ENCODE results near the gene DENND1B.
A peak's percentile ranks its signal among the peaks of the same experiment; 100 is the strongest.
"Not testable (repeated sequence)": the region's sequence is repeated elsewhere in the genome, so short reads cannot be mapped to it uniquely, and the experiment has no call there.

Gene DENND1B

DNA sequence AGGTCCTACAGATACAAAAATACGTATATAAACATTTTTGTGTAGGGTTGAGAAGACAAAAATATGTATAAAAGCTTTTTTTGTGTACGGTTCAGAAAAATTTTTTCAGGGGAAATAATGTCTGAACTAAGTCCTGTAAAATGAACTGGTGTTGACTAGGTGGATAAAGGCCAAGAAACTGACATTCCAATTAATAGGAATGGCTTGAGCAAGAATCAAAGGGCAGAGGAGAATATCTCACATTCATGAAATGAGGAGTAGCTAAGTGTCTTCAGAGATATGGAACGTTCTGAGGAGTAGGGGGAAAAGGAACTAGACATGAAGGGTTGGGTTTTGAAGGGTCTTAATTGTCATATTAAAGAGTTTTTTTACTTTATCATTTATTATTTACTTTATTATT lies 231.2 kb downstream of the DENND1B start:
- no peak for DNase-seq

DNA sequence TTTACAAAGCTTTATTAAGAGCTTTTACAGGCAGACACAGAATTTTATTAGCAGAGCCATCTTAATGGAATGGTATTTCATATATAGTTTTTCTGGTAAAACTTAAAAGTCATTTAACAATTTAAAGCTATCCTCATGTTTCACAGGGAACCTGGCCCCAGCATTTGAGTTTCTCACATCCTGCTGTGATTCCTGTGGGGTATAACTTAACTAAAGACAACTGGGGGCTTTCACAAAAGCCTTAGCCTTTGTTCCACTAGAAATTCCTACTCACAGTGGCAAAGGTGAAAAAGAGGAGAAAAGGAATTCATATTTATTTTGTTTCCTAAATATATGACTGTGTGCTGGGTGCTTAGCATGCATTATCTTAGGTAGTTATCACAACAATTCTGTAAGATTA lies 233.9 kb downstream of the DENND1B start:
- DNase-seq = no peak

DNA sequence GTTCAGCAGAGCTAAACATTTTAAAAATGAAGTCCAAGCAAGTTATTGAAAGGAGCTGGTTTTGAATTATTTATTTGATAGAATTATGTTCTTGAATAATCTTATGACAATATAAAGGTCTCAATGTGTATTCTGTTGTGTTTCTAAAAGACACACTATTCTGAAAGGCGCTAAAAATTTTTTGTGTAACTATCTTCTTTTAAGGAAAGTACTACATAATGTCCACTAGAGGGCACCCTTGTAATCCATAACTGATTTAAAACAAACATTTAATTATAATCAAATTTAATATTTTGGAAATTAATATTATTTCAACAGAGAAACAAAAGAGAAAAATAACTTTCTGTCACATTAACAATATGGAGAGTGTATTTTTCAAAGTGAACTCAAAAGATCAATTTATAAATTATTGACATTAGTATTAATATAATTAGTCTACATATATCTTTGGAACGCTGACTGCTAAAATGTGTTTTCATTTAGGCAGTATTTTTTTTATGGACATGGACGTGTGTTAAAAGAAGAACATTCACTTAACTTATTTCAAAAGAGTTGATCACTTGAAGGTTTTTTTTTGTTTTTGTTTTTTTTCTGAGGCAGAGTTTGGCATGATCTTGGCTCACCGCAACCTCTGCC lies 248.4 kb downstream of the DENND1B start:
- DNase-seq = peak; percentile 20 to 61

DNA sequence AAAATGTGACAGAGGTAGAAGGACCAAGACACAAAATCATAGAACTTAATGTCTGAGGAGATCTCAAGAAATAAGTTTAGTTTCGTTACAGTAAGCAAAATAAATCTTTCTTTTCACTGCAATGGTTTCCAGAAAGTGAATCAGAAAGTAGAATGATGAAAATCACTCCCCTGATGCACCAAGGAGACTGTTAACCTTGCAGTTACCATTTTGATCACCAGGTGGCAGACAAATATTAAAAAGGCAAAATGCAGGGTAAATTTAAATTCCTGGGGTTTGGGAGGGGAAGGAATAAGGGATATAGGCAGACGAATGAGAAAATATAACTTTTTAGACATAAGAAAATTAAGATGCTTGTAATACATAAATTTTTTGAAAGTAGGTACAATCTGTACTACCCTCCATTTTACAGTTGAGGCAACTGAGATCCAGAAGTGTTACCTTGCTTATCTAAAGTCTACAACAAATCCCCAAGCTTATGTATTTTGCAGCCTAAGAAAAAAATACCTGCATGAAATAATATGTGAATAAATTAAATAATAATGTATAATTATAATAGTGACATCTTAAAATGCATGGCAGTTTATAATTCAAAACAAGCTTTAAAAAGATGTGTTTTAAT lies 254.1 kb downstream of the DENND1B start:
- DNase-seq = peak; percentile 19 to 72

DNA sequence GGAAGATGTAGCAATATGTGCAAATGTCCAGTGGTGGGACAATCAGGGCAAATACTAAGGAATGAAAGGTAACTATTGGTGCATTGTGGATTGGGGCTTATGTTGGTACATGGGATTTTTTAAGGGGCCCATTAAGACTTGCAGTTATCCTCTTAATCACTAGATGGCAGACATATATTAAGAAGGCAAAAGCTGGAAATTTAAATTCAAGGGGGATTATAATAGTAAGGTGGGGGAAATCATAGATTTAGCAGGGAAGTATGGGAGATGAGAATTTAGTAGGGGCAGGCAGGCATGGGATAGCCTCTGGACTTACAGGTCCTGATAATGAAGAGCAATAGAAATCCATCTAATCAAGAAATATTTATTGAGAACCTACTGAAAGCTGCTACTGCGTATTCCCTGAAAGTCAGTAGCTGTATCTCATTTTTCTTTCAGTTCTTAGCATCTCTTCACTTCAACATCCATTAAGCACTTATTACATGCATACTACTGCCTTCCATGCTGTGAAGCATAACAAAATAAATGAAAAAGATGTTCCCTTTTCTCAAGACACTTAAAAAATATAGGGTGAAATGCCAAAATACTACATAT lies 255.4 kb downstream of the DENND1B start:
- peak in 1 of 2 donors; percentile 23 for DNase-seq

DNA sequence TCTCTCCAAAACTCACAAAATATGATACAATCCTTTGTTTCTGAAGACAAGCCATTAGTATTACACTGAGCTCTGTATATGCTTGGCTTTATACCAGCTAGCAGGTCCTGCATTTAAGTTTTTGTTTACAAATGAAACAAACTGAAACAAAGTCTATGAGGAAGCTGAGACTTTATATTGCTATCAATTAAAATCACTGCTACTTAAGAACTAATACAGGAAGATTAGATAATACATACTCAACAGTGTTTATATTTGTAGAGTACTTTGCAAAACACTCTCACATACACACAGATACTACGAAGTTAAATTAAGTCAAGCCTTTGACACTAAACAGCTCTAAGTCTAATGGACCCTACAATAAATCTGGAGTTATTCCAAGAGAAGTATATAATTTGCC lies 259.9 kb downstream of the DENND1B start:
- DNase-seq = no peak

DNA sequence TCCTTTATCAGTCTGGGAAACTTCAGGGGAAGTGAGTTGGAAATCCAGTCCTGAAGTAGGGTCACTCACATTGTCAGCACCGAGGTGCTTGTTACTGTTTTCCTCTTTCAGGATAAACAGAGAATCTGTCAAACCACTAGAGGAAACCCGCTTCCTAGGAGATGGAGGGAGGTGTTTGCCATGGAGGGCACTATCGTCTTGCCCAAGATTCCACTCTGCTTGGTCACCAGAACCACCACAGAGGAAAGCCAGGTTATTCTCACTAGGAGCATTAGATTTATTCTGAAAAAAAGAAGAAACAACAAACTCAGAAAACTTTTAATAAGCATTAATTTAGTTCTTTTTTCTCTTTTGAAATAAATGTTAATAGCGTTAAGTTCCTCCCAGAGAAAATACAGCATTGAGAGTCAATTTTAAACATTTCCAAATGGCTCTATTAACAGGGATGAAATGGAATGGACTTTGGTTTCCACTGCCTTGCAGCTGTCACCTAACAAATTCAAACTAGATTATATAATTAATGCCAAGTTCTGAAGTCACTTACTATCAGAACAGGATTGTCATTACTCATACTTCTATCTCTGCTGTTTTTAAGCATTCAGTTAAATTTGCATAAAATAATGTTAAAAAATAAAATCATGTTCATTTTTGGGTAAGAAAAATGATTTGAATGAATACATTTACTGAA lies 264.4 kb downstream of the DENND1B start:
- DNase-seq = no peak

DNA sequence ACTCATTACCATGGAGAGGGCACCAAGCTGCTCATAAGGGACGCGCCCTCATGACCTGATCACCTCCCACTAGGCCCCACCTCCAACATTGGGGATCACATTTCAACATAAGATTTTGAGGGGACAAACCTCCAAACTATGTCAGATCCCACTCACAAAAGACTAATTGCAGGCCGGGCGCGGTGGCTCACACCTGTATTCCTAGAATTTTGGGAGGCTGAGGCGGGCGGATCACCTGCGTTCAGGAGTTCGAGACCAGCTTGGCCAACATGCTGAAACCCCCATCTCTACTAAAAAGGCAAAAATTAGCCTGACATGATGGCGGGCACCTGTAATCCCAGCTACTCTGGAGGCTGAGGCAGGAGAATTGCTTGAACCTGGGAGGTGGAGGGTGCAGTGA lies 278.6 kb downstream of the DENND1B start:
- no peak for DNase-seq

DNA sequence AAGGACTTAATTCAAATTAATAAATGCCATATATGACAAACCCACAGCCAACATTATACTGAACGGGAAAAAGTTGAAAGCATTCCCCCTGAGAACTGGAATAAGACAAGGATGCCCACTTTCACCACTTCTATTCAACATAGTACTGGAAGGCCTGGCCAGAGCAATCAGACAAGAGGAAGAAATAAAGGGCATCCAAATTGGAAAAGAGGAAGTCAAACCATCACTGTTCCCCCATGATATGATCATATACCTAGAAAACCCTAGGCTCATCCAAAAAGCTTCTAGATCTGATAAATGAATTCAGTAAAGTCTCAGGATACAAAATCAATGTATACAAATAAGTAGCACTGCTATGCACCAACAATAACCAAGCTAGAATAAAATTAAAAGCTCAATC lies 283.8 kb downstream of the DENND1B start:
- DNase-seq = not testable (repeated sequence)

DNA sequence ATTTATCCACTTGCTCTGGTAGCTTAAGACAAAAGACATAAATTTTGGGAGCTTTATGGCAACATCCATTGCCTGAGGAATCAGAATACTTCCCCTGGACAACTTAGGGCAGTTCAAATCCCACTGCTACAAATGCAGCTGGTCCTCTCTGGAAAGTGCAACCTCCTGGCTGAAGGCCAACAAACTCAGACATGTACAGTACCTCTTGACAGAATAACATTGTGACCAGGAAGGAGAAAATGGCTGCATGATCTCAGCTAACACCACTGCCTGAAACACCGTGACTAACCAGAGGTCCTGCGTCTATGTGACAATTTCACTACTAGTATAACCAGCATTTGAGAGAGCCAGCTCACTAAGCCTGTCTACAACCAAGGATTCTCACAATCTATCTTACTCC lies 288.3 kb downstream of the DENND1B start:
- no peak for DNase-seq

DNA sequence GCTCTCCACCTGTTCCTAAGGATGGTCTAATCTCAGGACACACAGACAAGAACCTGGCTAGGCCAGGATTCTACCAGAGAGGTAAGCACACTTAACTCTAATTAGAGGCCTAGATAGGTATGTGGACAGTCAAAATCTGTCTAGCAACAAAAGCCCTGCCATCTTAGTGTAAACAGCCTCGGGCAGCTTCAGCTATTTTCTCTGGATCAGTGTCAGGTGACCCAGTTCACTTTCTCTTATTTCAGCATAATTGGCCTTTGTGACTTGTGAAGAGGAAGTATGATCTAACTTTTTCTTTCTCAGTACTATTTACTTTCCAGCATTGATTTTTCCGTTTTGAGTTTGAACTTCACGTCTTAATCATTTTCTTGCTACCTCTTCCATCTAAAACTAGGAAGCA lies 289.5 kb downstream of the DENND1B start:
- DNase-seq = peak; percentile 2 to 7

DNA sequence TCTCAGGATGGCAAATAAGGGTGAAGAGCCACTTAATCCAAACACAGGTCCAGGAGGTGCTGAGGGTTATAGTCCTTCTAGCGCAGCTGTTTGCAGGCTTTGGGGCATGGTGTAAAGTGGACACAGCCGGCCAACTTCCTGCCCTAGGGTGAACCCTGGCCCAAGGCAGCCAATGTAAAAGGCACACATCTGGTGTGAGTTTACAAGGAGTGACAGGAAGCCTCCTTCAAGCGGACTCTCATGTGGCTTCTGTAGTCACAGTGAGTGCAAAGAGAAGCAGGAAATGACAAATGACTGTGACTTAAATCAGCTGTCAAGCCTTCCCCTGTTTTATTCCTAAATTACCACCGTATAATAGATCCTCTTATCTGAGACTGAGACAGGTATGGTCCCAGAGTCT lies 294.2 kb downstream of the DENND1B start:
- no peak for DNase-seq

DNA sequence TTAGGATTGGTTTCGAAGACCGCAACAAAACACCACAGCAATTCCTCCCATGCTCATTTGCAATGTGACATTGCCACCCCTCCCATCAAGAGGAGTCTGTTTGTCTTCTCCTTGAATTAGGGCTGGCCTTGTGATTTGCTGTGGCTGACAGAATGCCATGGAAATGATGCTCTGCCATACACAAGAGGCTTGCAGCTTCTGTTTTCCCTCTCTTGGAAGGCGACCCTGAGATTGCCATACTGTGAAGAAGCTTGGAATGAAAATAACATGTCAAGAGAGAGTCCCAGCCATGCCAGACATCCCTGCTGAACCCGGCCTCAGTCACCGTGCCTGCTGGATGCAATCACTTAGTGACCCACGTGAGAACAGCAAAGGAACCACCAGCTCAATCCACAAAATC lies 294.8 kb downstream of the DENND1B start:
- DNase-seq = no peak

DNA sequence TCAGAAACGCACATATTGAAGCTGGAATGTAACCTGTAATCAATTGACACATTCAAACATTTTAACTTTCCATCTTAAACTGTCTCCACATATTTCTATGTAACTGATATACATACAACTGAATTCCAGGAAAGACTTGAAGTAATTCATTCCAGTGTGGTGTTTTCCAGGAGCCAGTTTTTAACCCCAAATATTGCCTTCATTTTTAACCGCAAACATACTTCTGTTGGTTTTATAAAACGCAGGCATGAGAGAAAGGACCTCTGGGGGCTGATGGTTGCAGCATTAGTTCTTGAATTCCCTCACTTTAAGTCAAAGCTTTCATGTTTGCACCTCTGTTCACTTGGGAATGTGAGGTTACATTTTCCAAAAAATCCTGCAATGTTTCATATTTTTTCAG lies 303.1 kb downstream of the DENND1B start:
- DNase-seq = no peak

DNA sequence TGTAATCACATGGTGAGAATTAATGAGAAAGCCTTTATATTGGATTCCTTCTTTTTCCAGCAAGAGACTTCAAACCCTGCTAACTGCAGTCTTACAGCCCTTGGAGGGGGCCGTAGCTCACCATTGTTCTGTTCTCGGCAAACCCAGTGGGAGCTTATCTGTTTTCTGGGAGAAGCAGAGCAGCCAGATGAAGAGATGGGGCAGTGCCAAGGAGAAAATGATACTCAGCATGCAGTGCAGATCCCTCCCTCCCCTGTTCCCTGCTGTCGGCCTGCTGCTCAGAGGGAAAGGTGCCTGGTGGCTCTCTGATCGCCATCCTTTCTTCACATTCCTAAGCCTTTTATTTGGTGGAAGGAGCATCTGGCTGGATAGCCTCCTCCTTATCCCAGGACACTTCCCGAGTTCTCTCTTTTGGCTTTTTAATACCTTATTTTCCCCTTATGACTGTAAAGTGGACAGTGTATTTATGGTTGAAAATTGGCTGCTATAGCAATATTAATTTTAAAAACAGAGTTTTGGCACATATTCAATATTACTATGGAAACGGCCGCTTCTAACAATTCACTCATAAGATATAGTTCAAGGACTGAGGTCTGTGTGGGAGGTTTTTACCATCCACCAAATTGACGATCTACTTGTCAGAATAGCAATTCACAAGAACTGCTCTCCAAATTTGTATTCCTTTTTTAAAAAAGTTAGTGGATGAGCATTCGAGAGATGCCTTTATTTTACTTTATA lies 303.9 kb downstream of the DENND1B start:
- no peak for DNase-seq

DNA sequence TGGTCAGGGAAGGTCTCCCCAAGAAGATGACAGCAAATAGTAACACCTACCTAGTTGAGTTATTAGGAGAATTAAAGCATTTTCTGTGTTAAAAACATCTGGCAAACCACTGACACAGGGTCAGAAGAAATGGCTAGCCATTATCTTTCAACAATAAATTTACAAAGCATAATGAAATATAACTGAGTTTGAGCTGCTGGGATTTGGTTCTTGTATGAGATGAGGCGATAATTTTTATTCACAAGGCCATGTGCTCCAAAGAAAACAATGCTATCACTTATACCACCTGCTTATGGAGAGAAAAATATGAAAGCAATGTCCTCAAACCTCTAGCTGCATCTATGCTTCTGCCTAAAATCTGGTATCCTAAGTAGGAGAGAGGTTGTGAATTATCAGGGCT lies 304.9 kb downstream of the DENND1B start:
- DNase-seq = no peak

DNA sequence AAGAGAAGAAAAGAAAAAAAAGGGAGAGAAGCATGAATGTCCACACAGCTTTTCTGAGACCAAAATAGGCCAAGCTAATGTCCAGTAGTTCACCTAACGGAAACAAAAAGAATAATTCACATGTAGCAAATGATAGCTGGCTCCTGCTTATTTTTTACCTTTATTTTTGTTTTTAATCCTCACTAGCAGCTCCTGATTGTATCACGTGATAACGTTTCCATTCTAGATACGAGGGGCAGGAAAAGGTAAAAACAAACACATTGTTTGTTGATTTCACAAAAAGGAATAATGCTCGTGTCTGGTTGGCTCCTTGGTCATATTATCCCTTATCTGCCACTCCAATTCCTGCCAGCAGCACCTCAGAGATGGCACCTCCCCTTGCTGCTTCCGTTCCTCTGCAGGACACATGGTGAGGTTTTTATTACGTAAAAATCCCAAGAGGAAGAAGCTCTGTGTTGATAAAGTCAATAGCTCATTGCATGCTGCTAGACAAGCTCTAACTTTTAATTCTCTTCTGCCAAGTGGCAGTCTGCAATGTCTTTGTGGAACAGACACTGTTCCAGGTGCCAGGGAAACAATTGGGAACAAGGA lies 305.6 kb downstream of the DENND1B start:
- peak in 1 of 2 donors; percentile 14 for DNase-seq

DNA sequence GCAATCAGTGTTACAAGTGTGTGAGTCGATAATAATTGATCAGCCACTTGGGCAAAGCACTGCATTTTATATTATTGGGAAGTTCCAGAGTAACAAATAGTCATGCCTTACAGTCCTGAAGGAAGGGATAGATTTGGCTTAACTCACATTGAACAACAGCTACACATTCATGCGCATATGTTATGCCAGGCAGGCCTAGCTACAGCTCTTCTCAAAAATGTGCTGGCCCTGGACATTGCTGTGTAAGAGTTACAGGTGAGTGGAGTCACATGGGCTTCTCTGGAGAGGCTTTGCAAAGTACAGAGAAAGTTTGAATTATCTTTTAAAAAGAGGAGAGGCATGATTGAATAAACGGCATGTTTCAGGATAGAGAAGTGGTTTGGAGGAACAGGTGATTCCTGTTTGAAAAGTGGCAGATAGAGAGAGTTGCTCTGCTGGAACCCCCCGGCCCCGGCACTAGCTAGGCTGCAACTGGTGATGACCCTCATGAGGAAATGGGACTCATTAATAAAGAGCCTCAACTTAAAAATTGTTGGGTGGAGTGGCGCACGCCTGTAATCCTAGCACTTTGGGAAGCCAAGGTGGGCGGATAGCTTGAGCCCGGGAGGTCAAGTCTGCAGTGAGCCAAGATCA lies 306.6 kb downstream of the DENND1B start:
- DNase-seq = no peak

DNA sequence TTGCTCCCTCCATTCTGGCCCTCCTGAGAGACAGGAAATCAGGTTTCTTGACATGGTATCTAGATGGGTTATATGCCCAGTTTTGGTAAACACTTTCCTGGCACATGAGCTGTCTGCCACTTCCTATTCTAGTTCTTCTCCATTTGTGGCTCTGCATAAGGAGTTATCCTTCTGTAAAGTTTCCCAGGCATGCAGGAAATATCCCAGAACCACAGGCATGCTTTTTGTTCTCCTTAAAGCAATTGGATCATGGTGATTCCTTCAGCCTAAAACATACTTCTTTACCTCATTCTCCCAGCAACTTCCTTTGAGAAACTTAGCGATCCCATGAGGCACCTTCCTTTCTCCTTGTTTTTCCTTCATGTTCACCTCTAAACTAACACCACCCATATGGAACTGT lies 307.4 kb downstream of the DENND1B start:
- no peak for DNase-seq

DNA sequence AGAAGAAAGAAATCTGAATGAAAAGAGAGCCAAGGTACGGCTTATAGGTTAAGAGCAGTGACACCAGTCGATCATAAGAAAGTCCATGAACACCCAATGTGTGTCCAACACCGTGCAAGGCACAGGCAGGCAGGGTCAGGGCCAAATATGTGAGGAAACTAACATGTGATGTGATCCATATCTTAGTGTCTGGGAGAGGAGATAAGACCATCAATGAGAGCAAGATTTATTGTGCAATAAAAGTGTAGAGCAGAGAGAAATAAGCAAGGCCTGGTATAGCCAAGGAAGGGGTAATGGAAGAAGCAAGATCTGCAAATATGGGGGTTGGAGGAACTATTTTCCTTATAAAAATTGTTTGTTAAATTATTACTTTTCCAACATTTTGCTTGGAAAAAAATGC lies 308.5 kb downstream of the DENND1B start:
- DNase-seq = no peak

DNA sequence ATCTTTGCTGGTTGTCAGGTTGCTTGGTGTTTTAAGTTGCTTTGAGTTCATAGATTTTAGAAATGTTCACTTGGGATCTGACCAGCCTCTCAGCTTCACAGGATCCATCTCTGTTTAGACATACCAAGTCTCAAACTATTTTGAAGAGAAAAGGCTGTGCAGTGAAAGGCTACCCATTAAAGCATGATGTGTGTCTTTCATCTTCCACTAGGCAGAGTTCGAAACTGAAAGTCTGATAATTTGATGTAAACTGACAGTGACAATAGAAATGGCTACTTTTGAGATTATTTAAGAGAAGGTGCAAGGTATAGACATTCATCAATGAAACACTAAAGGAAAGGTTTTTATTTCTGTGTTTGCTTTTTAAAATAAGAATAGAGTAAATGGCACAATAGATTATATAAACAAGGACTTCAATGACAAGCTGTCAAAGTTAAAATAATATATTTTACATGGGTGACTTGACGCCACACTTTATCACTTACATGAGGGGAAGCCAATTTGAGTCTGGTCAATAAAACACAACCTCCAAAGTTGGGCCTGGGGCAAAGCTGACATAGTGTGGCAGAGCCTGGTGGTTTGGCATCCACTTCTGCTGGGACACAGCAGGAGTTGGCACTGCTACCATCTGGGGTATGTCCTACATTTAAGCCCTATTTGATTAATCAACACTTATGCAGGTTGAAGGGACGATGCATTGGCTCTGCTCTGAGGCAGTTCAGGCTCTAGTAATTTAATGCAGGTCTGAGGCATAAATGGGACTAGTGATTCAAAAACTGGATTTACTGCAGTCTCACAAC lies 309.6 kb downstream of the DENND1B start:
- DNase-seq = no peak

DNA sequence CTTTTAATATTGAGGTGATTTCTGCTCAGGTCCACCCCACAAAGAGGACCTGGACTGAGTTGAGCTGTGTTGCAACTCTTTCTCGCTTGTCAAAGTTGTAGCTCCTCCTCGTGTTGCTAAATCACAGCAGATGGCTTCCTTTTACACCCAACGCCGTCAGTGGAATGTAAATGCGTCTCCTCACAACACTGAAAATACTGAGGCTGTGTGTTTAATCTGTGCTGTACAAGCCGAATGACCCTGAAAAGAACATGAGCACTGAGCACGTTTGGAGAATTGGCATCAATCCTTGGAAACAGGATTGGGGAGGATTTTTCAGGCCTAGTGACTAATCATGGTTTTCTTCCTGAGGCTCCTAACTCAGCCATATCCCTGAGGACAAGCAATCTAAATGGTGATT lies 311.2 kb downstream of the DENND1B start:
- DNase-seq = peak; percentile 16 to 23
